ENCODE data around the gene CD38. TPM values are rescaled to one million over a fixed set of nuclear protein-coding genes. Genes with fewer than 3 reads are reported as not detected.

Gene CD38
- total RNA-seq, 4 donors from 2014 or later: 2.7 to 7.5 (median 3.4) TPM; not detected in 1

GRCh38 chr4:15742083-15742582 lies 36.0 kb upstream of the CD38 start:
- in situ Hi-C loops (cut with MboI; ENCODE audit: low pct_ligation_motif_present in 1 of 4, low pct_unique_long_range_greater_than_20kb in 1 of 4, low sequenced_read_pairs in 3 of 4): loop anchor here in 1 of 4 donors (25.0 kb wide), 1 partner anchor 120 kb away; no protein-coding TSS in a partner anchor

DNA sequence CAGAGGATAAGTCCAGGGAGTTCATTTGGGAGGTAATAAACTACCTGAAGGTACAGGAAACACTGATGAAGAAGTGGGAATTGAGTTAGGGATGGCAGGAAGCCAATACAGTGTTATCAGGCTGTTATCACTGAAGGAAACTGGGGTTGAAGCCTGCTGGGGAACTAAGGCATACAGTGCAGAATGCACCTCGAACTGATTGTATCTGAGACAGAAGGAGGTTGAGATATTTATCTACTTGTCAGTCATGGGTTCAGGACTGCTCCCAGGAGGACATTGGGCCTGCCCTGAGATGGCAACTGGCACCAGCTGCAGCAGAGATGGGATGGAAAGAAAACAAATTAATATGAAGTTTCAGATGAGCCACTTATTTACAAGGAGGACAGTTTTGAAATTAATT lies 35.5 kb upstream of the CD38 start:
- in situ Hi-C loops (cut with MboI; ENCODE audit: low pct_ligation_motif_present in 1 of 4, low pct_unique_long_range_greater_than_20kb in 1 of 4, low sequenced_read_pairs in 3 of 4): loop anchor here in 1 of 4 donors (25.0 kb wide), 1 partner anchor 120 kb away; no protein-coding TSS in a partner anchor
- DNase-seq: no peak
- WGBS, 2 donors (ENCODE audit: low coverage in 1 of 2): 0 to 36% methylated on average over 1 of the region's 1 CpG
- H3K4me3 ChIP-seq: no peak overlapping the region
- no peaks in the 10 kb centered on the region for H3K36me3 ChIP-seq
- H3K4me1 ChIP-seq: no peaks in the 10 kb centered on the region
- H3K27me3 ChIP-seq: no peaks in the 10 kb centered on the region
- intact Hi-C loops (cut with DNase I; ENCODE audit: low total_unique reads): no loop called here
- TF ChIP-seq EP300 (IDR thresholded peaks at IDR 0.05; ENCODE audit: low read depth) (no peak), POLR2AphosphoS5 (IDR thresholded peaks at IDR 0.05) (no peak), CTCF (IDR thresholded peaks at IDR 0.05) (no peak), POLR2A (IDR thresholded peaks at IDR 0.05) (no peak)
- H3K9me3 ChIP-seq: peaks cover 0 to 4% of the 10 kb centered on the region in 2 donors
- no peak overlapping the region for H3K27ac ChIP-seq

More at GRCh38 chr4:15742083-15742582, 36.0 kb upstream of the CD38 start:
- H3K36me3 ChIP-seq: no peaks in the 10 kb centered on the region
- H3K27me3 ChIP-seq: no peaks in the 10 kb centered on the region
- no peak overlapping the region for H3K4me3 ChIP-seq
- intact Hi-C loops (cut with DNase I; ENCODE audit: low total_unique reads): no loop called here
- no peak overlapping the region for H3K27ac ChIP-seq
- no peaks in the 10 kb centered on the region for H3K4me1 ChIP-seq
- WGBS, 2 donors (ENCODE audit: low coverage in 1 of 2): 63 to 83% methylated on average over 1 of the region's 1 CpG
- H3K9me3 ChIP-seq: peaks cover 0 to 4% of the 10 kb centered on the region in 2 donors
- TF ChIP-seq CTCF (IDR thresholded peaks at IDR 0.05) (no peak), POLR2AphosphoS5 (IDR thresholded peaks at IDR 0.05) (no peak), POLR2A (IDR thresholded peaks at IDR 0.05) (no peak), EP300 (IDR thresholded peaks at IDR 0.05; ENCODE audit: low read depth) (no peak)
- DNase-seq: no peak

DNA sequence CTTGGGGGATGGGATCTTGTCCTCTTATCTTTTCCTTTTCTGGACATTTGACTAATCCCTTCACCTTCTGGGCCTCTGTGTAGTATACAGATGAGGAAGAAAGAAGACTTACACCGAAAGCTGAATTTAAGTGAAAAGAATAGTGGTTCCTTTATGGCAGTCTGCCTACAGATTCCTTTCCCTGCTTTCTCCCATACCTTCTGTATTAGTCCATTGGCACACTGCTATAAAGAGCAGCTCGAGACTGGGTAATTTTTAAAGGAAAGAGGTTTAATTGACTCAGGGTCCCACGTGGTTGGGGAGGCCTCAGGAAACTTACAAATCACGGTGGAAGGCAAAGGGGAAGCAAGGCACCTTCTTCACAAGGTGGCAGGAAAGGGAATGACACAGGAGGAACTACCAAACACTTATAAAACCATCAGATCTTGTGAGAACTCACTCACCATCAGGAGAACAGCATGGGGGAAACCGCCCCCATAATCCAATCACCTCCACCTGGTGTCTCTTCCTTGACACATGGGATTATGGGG lies 34.0 kb upstream of the CD38 start:
- no peaks in the 10 kb centered on the region for H3K4me1 ChIP-seq
- no peak overlapping the region for H3K27ac ChIP-seq
- H3K4me3 ChIP-seq: no peak overlapping the region
- intact Hi-C loops (cut with DNase I; ENCODE audit: low total_unique reads) (no loop called here), in situ Hi-C loops (cut with MboI; ENCODE audit: low pct_ligation_motif_present in 1 of 4, low pct_unique_long_range_greater_than_20kb in 1 of 4, low sequenced_read_pairs in 3 of 4) (loop anchor here in 1 of 4 donors (25.0 kb wide), 1 partner anchor 118 kb away; no protein-coding TSS in a partner anchor)
- TF ChIP-seq POLR2AphosphoS5 (IDR thresholded peaks at IDR 0.05): no peak
- no peak for TF ChIP-seq EP300 (IDR thresholded peaks at IDR 0.05; ENCODE audit: low read depth)
- no peak for TF ChIP-seq CTCF (IDR thresholded peaks at IDR 0.05)
- no peak for TF ChIP-seq POLR2A (IDR thresholded peaks at IDR 0.05)
- peaks cover 0 to 4% of the 10 kb centered on the region in 2 donors for H3K9me3 ChIP-seq
- WGBS, 2 donors (ENCODE audit: low coverage in 1 of 2): 40 to 67% methylated on average over 1 to 5 of the region's 5 CpGs
- no peaks in the 10 kb centered on the region for H3K27me3 ChIP-seq
- no peak for DNase-seq
- H3K36me3 ChIP-seq: no peaks in the 10 kb centered on the region

GRCh38 chr4:15746110-15746509 lies 32.0 kb upstream of the CD38 start:
- 100% methylated on average over 1 of the region's 1 CpG for WGBS, 2 donors (ENCODE audit: low coverage in 1 of 2)
- no peaks in the 10 kb centered on the region for H3K36me3 ChIP-seq
- no peak for DNase-seq
- TF ChIP-seq POLR2A (IDR thresholded peaks at IDR 0.05) (no peak), CTCF (IDR thresholded peaks at IDR 0.05) (no peak), EP300 (IDR thresholded peaks at IDR 0.05; ENCODE audit: low read depth) (no peak), POLR2AphosphoS5 (IDR thresholded peaks at IDR 0.05) (no peak)
- H3K27me3 ChIP-seq: no peaks in the 10 kb centered on the region
- in situ Hi-C loops (cut with MboI; ENCODE audit: low pct_ligation_motif_present in 1 of 4, low pct_unique_long_range_greater_than_20kb in 1 of 4, low sequenced_read_pairs in 3 of 4): loop anchor here in 1 of 4 donors (25.0 kb wide), 1 partner anchor 116 kb away; no protein-coding TSS in a partner anchor
- H3K9me3 ChIP-seq: peaks cover 0 to 4% of the 10 kb centered on the region in 2 donors
- no peak overlapping the region for H3K4me3 ChIP-seq
- no peak overlapping the region for H3K27ac ChIP-seq
- H3K4me1 ChIP-seq: no peaks in the 10 kb centered on the region
- intact Hi-C loops (cut with DNase I; ENCODE audit: low total_unique reads): no loop called here

Measured in transverse colon (tissue), 4 donors.